ENCODE results near the gene AP5S1. TPM values are rescaled to one million over a fixed set of nuclear protein-coding genes. Genes with fewer than 3 reads are reported as not detected.

The AP5S1 gene
- total RNA-seq, 1 donor from 2014 or later = 12.3 TPM

DNA sequence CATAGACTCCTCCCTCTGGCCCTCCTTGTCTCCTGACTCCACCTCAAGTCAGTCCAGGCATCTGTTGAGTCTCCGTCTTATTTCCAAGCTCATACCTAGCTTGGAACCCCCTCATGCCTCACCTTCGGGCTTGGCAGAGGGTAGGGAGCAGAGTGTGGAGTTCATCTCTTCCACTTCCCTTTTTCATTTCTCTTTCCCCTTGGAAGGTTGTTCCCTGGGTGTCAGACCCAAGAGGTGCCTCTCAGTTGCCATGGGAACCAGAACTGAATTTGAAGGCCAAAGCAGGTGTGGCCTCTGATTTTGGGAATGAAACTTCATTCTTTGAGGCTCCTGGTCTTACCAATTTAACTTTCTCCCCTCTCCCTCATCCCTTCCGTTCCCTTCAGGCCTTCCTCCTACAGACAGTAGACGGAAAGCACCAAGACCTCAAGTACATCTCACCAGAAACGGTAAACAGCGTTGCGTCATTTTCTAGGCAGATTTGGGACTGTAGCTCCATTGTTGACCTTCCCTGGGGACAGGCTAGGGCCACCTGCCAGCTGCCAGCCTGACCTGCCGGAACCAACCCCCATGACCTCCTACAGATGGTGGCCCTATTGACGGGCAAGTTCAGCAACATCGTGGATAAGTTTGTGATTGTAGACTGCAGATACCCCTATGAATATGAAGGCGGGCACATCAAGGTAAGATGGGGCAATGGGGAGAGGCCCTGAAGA is 17.7 kb upstream of the AP5S1 start:
- DNase-seq (ENCODE audit: low spot score, unreplicated experiment) = no peak
- H3K9me3 Mint-ChIP-seq (ENCODE audit: low read depth) = no peaks in the 10 kb centered on the region
- no peak overlapping the region for H3K4me3 Mint-ChIP-seq (ENCODE audit: low read depth)
- peaks cover 36% of the 10 kb centered on the region for H3K4me1 Mint-ChIP-seq (ENCODE audit: low read depth)
- no peaks in the 10 kb centered on the region for H3K27me3 Mint-ChIP-seq
- H3K36me3 Mint-ChIP-seq (ENCODE audit: insufficient read depth) = peaks cover 21% of the 10 kb centered on the region
- no peak overlapping the region for H3K27ac Mint-ChIP-seq
- TF ChIP-seq CTCF (IDR thresholded peaks at IDR 0.05; ENCODE audit: unreplicated experiment) = no peak

DNA sequence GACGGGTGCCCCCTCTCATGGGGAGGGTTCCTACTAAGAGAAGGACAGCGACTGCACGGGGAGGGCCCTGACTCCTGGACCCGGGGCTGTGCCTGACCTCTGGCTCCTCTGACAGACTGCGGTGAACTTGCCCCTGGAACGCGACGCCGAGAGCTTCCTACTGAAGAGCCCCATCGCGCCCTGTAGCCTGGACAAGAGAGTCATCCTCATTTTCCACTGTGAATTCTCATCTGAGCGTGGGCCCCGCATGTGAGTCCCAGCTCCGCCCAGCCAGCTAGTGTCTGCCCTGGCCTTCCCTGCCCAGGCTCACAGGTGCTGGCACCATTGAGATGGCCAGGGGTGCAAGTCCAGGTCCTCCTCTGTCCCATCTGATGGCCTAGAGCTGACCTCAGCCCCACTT is 17.1 kb upstream of the AP5S1 start:
- Mint-ChIP-seq H3K36me3 (ENCODE audit: insufficient read depth) (peaks cover 21% of the 10 kb centered on the region), H3K4me3 (ENCODE audit: low read depth) (no peak overlapping the region), H3K4me1 (ENCODE audit: low read depth) (peaks cover 31% of the 10 kb centered on the region)

DNA sequence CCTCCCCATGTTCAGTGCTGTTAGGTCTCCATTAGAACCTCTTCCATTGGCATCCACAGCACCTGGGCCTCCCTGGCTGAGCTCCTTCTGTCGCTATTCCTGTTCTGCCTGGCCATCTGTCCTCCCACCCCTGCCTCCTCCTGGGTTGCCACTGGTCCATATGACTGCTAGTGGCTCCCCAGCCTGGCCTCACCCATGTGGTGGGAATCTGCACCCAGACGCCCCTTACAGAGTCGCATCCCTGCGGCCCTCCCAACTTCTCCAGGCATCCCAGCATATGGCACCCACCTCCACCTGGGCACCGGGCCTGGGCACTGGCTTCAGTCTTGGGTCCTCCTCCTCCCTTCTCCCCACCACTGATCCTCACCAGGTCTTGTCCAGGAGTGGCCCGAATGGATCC is 16.5 kb upstream of the AP5S1 start:
- peaks cover 21% of the 10 kb centered on the region for H3K36me3 Mint-ChIP-seq (ENCODE audit: insufficient read depth)
- no peaks in the 10 kb centered on the region for H3K27me3 Mint-ChIP-seq
- TF ChIP-seq CTCF (IDR thresholded peaks at IDR 0.05; ENCODE audit: unreplicated experiment) = no peak
- peaks cover 27% of the 10 kb centered on the region for H3K4me1 Mint-ChIP-seq (ENCODE audit: low read depth)
- no peak overlapping the region for H3K4me3 Mint-ChIP-seq (ENCODE audit: low read depth)
- no peak for DNase-seq (ENCODE audit: low spot score, unreplicated experiment)
- no peaks in the 10 kb centered on the region for H3K9me3 Mint-ChIP-seq (ENCODE audit: low read depth)
- no peak overlapping the region for H3K27ac Mint-ChIP-seq

More for the DNA sequence above, 17.1 kb upstream of the AP5S1 start:
- H3K27ac Mint-ChIP-seq = no peak overlapping the region
- H3K27me3 Mint-ChIP-seq = no peaks in the 10 kb centered on the region
- TF ChIP-seq CTCF (IDR thresholded peaks at IDR 0.05; ENCODE audit: unreplicated experiment) = no peak
- DNase-seq (ENCODE audit: low spot score, unreplicated experiment) = no peak
- no peaks in the 10 kb centered on the region for H3K9me3 Mint-ChIP-seq (ENCODE audit: low read depth)

DNA sequence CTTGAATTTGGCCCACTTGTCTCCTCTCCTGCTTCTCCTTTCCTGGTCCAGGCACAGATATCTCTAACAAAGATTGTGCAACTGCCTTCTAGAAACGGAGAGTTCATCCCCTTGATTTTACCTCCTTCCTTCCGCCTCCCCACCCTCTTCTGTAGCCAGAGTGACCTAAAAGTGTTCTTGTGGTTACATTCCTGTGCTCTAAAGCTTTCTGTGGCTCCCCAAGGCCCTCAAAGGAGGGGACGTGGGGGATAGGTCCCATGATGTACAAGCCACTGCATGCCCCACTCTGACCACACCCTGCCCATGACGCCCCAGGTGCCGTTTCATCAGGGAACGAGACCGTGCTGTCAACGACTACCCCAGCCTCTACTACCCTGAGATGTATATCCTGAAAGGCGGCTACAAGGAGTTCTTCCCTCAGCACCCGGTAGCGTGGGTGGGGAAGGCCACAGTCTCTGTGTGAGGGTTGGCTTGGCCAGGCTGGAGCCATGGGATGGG is 16.0 kb upstream of the AP5S1 start:
- Mint-ChIP-seq H3K4me3 (ENCODE audit: low read depth) (no peak overlapping the region), H3K27ac (no peak overlapping the region), H3K4me1 (ENCODE audit: low read depth) (peaks cover 25% of the 10 kb centered on the region), H3K27me3 (no peaks in the 10 kb centered on the region), H3K9me3 (ENCODE audit: low read depth) (no peaks in the 10 kb centered on the region), H3K36me3 (ENCODE audit: insufficient read depth) (peaks cover 21% of the 10 kb centered on the region)
- no peak for DNase-seq (ENCODE audit: low spot score, unreplicated experiment)
- TF ChIP-seq CTCF (IDR thresholded peaks at IDR 0.05; ENCODE audit: unreplicated experiment) = no peak

GRCh38 chr20:3804781-3805180 is 15.6 kb upstream of the AP5S1 start:
- no peak overlapping the region for H3K4me3 Mint-ChIP-seq (ENCODE audit: low read depth)
- H3K27me3 Mint-ChIP-seq = no peaks in the 10 kb centered on the region
- H3K27ac Mint-ChIP-seq = no peak overlapping the region
- no peaks in the 10 kb centered on the region for H3K9me3 Mint-ChIP-seq (ENCODE audit: low read depth)
- H3K4me1 Mint-ChIP-seq (ENCODE audit: low read depth) = peaks cover 20% of the 10 kb centered on the region
- peaks cover 21% of the 10 kb centered on the region for H3K36me3 Mint-ChIP-seq (ENCODE audit: insufficient read depth)
- no peak for TF ChIP-seq CTCF (IDR thresholded peaks at IDR 0.05; ENCODE audit: unreplicated experiment)
- no peak for DNase-seq (ENCODE audit: low spot score, unreplicated experiment)

Data from progenitor cell of endocrine pancreas (in vitro differentiated cells).